Stomach smooth muscle (tissue), 2 donors: ENCODE results near the gene STXBP6.

Source experiments
- H3K27ac ChIP-seq: one replicate; pipeline ENCODE4 v1.7.0; 2013; ENCODE audit warnings: mild to moderate bottlenecking, low read length, inconsistent platforms
- H3K27me3 ChIP-seq, 2 donors: one replicate each; pipeline ENCODE4 v1.7.0; 2013; ENCODE audit warnings: low read length in 2 of 2; ENCODE audit not compliant: insufficient read depth in 2 of 2, control insufficient read depth in 1 of 2
- H3K36me3 ChIP-seq, 2 donors: one replicate each; pipeline ENCODE4 v1.7.0; 2013; ENCODE audit warnings: low read length in 2 of 2; ENCODE audit not compliant: control insufficient read depth in 2 of 2, insufficient read depth in 2 of 2
- H3K4me1 ChIP-seq: one replicate; pipeline ENCODE4 v1.7.0; 2013; ENCODE audit warnings: low read length; ENCODE audit not compliant: control insufficient read depth, insufficient read depth
- H3K4me3 ChIP-seq, 2 donors: one replicate each; pipeline ENCODE4 v1.7.0; 2013; ENCODE audit warnings: low read length in 2 of 2
- H3K9ac ChIP-seq, 2 donors: one replicate each; pipeline ENCODE4 v1.7.0; 2013; ENCODE audit warnings: low read length in 2 of 2, mild to moderate bottlenecking in 1 of 2
- H3K9me3 ChIP-seq, 2 donors: one replicate each; pipeline ENCODE4 v1.7.0; 2013; ENCODE audit warnings: low read length in 2 of 2; ENCODE audit not compliant: control insufficient read depth in 2 of 2
- donor health status: healthy.
- donor health status: Pancreatic carcinoma.

Gene STXBP6

DNA sequence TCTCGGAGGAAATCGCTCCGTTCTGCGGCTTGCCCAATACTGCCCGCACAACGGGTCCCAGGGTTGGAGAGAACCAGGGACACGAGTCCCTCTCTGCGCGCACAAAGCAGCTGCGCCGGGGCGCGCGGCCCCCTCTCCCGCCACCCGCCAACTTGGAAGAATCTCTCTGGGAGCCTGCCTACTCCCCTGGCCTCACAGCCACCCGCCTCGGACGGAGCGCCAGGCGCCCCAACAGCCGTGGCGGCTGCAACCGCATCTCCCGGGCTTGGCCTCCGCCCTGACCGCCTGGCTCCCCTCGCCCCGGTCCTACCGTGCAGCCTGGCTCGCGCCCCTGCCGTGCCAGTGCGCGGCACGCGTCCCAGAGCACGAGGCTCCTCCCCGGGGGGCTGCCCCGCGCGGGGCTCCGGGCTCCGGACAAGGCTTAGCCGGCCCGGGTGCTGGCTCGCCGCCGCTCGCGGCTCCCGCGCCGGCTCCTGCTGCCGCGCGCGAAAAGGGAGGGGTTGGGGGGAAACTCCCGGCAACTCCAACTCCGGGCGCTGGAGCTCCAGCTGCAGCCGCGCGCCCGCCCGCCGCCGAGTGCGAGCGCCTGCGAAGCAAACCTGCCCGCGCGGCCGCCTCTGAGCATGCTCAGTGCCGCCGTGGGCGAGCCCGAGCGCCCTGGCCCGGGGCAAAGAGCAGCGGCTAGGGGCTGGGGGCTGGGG, at the start of gene STXBP6:
STXBP6 (minus strand) TSS at position 580 of the 701 bp plus-strand sequence. CDS start 75,329 bp downstream, outside the sequence.
- H3K36me3 ChIP-seq = no peaks in the 10 kb centered on the region
- peak within 1 kb of the TSS; percentile 84 to 88 for H3K4me3 ChIP-seq
- H3K27ac ChIP-seq = peak within 1 kb of the TSS; percentile 68
- no peaks in the 10 kb centered on the region for H3K9me3 ChIP-seq
- H3K4me1 ChIP-seq = peaks cover 16% of the 10 kb centered on the region
- no peaks in the 10 kb centered on the region for H3K27me3 ChIP-seq
- peak within 1 kb of the TSS; percentile 75 to 77 for H3K9ac ChIP-seq

DNA sequence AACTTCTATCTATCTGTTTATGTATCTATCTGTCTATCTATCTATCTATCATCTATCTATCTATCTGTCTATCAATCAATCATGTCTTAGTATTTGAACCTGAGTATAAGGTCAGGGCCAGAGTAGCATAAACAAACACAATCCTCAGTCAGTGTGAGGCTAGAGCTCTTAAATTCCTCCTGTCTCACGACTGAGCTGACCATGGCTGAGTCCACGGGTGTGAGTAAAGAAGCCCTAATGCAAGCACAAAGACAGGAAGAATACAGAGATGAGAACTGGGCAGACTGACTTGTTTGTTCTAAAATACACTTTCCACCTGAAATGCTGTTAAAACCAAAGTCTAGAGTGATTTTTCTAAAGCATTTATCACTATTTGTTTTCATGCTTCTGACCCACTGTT, 47.2 kb upstream of the STXBP6 start:
- Histone ChIP-seq H3K9ac (no peak overlapping the region), H3K9me3 (no peaks in the 10 kb centered on the region), H3K4me3 (no peak overlapping the region), H3K27ac (no peak overlapping the region), H3K36me3 (no peaks in the 10 kb centered on the region), H3K27me3 (no peaks in the 10 kb centered on the region), H3K4me1 (no peaks in the 10 kb centered on the region)

DNA sequence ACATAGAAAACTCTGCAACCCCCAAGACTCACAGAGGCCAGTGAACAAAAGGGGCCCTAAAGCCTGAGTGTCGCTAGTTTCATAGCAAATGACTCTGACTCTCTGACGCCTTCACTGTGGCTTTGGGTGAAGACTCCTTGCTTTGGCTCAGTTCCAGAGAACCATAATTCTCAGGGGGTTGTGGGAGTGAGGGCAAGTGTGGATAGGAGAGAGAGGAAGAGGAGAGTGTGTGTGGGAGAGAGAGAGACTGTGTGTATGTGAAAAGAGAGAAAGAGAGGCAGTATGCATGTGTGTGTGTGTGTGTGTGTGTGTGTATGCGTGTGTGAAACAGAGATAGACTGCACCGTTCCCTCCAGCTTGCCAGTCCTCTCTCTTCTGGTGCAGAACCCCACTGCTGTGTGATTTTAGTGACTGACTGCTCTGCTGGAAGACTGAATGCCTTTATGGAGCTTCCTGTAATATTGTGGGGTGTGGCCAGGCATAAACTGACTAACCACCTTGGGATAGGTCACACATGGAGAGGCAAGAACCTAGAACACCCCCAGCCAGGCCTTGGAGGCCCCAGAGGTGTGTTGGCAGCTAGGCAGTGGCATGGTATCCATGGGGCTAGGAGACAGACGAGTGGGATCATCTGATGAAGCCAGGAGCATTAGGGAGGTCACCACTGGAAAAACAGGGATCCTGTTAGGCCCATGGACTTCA, 45.9 kb upstream of the STXBP6 start:
- H3K9ac ChIP-seq = no peak overlapping the region
- no peak overlapping the region for H3K4me3 ChIP-seq
- H3K9me3 ChIP-seq = no peaks in the 10 kb centered on the region

DNA sequence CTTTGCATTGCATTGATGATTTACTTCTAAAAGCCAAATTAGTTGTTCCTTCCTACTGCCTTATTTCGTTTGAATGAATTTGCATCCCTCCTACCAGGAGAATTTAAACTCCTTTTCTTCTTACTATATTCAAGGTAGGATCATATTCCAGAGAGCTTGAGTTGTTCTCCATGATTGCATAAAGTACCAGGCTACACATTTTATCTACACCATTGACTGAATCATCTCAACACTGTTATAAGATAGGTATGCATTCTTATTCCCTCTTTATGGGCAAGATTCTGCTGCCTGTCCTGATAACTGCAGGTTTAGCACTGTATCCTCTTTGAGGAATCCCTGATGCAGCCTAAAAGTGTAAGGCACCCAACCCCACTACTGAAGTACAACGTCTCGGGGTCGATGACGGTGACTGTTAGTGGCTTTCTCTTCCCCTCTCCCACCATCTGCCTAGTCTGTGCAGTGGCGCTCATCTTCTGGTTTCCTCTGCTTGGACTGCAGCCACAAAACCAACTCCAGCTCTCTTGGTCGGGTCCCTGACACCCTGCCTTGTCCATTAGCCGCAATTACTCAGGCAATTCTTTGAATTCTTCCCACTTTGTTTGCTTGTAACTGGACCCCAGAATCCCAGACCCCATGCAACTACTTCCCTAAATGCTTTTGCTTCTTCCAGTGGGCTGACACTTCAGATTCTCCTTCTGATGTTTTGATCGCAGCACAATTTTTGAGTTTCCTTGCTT, 44.4 kb upstream of the STXBP6 start:
- Histone ChIP-seq H3K4me3 (no peak overlapping the region), H3K27ac (no peak overlapping the region), H3K4me1 (no peaks in the 10 kb centered on the region), H3K9ac (no peak overlapping the region), H3K36me3 (no peaks in the 10 kb centered on the region), H3K27me3 (no peaks in the 10 kb centered on the region), H3K9me3 (no peaks in the 10 kb centered on the region)

More for the DNA sequence above, 45.9 kb upstream of the STXBP6 start:
- H3K4me1 ChIP-seq = no peaks in the 10 kb centered on the region
- H3K27me3 ChIP-seq = no peaks in the 10 kb centered on the region
- no peak overlapping the region for H3K27ac ChIP-seq
- no peaks in the 10 kb centered on the region for H3K36me3 ChIP-seq

DNA sequence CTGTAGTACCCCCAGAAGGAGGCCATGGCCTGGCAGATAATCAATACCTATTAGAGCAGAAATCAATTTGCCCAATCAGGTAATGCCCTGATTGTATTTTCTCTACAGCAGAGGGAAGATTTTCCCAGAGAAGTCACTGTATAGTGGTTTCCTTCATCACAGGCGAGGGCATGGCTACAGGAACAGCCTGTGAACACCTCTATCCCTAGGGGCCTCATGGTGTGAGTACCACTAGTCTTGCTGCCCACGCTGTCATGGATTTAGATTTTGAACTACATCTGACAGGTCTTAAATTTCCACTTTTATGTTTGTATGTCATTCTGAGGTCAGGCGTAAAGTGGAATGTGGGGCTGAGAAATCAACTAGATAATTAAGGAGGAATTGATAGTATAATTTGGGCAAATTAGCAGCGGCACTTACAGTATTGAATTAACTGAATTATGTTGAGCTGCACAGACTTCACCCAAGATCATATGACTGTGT, 42.4 kb upstream of the STXBP6 start:
- Histone ChIP-seq H3K9me3 (no peaks in the 10 kb centered on the region), H3K27ac (no peak overlapping the region), H3K4me1 (no peaks in the 10 kb centered on the region), H3K36me3 (no peaks in the 10 kb centered on the region), H3K9ac (no peak overlapping the region), H3K4me3 (no peak overlapping the region), H3K27me3 (no peaks in the 10 kb centered on the region)

DNA sequence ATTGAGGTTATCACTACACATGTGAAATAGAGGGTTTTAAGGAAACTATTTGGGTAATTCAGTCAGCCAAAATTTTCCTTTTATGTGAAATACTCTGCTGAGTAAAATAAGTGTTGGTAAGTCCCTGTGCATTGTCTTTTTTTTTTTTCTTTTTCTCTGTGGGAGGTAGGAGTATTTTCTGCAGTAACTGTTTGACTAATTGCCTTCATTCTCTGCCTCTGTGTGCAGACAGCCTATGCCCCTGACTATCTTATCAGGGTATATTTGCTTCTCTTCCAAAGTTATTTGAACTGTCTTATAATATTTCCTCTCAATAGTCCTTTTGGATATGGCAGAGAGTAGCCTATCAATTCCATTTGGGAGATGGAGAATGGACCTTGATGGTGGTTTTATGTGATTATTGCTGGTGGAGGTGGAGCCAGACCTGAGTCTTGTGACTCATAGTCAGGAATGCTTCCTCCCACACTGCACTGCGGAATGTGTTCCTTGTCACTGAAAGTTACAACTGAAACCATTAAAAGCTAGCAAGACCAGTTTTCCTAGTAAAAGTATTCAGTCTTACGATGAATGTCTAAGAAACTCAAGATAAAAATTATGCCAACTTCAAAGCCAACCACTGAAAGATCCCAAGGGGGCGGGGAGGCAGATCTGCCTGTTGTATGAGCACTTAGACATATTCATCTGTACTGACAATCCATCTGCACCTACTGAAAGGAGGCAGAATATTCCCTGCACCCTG, 40.9 kb upstream of the STXBP6 start:
- Histone ChIP-seq H3K4me1 (no peaks in the 10 kb centered on the region), H3K4me3 (no peak overlapping the region), H3K27ac (no peak overlapping the region), H3K27me3 (no peaks in the 10 kb centered on the region), H3K9me3 (no peaks in the 10 kb centered on the region), H3K9ac (no peak overlapping the region), H3K36me3 (no peaks in the 10 kb centered on the region)

DNA sequence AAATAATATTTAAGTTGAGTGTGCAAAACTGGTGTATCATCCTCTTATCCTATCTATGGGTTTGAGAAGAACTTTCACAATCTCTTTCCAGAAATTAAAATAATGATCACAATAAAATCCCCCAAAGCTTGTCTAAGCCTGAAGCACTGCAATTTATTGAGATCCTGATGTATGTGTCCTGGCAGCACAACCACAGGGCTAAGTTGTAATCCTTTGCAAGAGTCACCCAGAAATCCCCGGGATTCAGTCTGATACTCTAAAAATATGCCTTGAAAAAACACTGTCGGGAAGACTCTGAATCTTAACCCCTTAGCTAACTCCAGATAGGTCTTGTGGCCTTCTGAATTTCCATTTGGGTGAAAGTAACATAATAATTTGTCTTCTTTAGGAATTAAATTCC, 40.3 kb upstream of the STXBP6 start:
- Histone ChIP-seq H3K27me3 (no peaks in the 10 kb centered on the region), H3K9me3 (no peaks in the 10 kb centered on the region), H3K4me3 (no peak overlapping the region), H3K4me1 (no peaks in the 10 kb centered on the region), H3K9ac (no peak overlapping the region), H3K27ac (no peak overlapping the region), H3K36me3 (no peaks in the 10 kb centered on the region)

DNA sequence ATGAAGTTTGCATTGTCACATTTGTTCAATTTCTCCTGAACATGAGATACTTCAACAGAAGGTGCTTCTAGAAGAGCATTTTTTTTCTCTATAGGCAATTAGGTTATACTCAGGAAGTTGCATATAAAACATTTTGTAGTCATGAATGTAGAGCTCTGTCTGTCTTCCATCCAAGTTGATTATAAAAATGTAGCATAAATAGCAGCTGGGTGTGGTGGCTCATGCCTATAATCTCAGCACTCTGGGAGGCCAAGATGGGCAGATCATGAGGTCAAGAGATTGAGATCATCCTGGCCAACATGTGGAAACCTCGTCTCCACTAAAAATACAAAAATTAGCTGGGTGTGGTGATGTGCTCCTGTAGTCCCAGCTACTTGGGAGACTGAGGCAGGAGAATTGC, 39.5 kb upstream of the STXBP6 start:
- Histone ChIP-seq H3K9me3 (no peaks in the 10 kb centered on the region), H3K9ac (no peak overlapping the region), H3K4me3 (no peak overlapping the region), H3K27me3 (no peaks in the 10 kb centered on the region), H3K27ac (no peak overlapping the region), H3K36me3 (no peaks in the 10 kb centered on the region), H3K4me1 (no peaks in the 10 kb centered on the region)

DNA sequence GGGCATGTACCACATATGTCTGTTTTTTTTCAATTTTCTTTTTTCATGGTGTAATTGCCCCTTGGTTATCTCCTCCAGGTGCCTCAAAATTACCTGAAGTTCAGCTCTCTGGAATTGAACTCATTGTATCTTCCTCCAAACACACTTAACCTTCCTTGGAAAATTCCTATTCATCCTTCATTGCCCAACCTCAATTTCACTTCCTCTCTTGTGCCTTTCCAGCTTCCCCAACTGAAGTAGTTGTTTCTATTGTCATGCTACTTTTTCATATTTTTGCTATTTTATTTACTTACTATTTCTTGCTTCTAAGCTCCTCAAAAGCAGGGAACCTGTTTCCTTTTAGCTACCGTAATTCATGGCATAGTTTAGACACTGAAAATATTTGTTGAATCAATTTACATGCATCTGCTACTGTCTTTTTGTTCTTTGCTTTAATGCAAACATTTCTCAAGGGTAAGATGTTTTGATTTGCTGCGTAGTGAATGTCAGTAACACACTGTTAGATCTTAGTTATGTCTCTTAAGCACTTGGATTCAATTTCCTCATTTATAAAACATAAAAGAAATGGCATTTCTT, 37.0 kb upstream of the STXBP6 start:
- Histone ChIP-seq H3K4me1 (no peaks in the 10 kb centered on the region), H3K9ac (no peak overlapping the region), H3K27ac (no peak overlapping the region), H3K4me3 (no peak overlapping the region), H3K27me3 (no peaks in the 10 kb centered on the region), H3K36me3 (no peaks in the 10 kb centered on the region), H3K9me3 (no peaks in the 10 kb centered on the region)

DNA sequence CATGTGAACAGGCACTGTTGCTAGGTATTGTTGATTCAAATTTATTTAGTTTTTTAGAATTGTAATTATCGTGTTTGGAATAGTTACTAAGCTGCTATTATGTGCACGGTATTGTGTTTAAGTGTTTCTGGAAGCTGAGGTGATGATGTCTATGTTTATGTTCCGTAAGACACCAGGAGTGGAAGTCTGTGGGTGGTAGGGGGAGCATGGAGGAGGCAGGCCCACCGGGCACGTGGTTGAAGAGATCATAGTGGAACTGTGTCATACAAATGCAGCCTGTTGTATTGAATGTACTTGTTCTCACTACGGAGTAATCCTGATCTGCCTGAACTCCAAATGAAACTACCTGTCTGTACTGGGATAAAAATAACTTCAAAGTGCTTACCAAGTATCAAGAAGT, 36.1 kb upstream of the STXBP6 start:
- Histone ChIP-seq H3K27me3 (no peaks in the 10 kb centered on the region), H3K36me3 (no peaks in the 10 kb centered on the region), H3K4me3 (no peak overlapping the region), H3K27ac (no peak overlapping the region), H3K4me1 (no peaks in the 10 kb centered on the region), H3K9ac (no peak overlapping the region), H3K9me3 (no peaks in the 10 kb centered on the region)
